Activated CD8-positive, alpha-beta memory T cell treated with anti-CD3 and anti-CD28 coated beads, Interleukin-2, amount 50 U/mL, for 1 hour (primary cell): ENCODE data around the gene HNF4A.

Source experiments
- DNase-seq: peaks from one replicate; pipeline ENCODE4 v3.0.0-alpha.2; 2020; ENCODE audit errors: extremely low read depth

HNF4A gene

DNA sequence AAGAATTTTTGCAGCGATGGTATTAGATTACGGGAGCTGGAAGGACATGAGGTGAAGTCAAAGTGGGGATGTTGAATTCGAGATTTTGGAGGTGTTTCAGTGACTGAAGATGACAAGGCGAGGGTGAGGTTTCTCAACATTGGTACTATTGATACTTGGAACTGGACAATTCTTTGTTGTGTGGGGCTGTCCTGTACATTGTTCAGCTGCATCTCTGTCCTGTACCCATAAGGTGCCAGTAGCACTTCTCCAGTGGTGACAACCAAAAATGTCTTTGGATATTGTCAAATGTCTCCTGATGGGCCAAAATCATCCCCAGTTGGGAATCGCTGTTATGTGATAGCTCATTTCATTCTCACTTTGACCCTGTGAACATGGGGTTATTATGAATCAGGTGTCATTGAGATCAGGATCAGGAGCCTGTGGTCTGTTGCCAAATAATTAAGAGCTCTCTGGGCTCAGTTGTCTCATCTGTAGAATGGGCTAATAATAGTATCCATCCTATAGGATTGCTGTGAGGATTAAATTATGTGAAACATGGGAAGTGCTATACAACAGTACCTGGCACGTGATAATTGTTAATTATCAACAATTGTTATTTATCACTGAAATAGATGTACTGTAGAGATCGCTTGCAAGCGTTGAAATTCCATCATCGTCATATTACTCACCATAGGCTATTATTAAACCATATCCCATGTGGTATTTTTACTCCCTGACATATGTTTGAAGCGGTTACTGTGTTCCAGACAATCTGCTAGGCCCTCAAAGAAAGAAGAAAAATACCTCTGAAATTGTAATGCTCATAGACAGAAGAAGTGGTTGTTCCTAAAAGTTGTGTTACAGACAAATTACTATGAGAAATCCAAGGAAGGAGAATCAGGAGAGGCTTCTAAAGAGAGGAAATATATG lies 71.6 kb downstream of the HNF4A start:
- DNase-seq = no peak

- DNase-seq = no peak
Observed at GRCh38 chr20:44427804-44428173, 72.3 kb downstream of the HNF4A start.

- DNase-seq = no peak
Observed at GRCh38 chr20:44428174-44429016, 72.9 kb downstream of the HNF4A start.

- DNase-seq = no peak
Observed at GRCh38 chr20:44429017-44429339, 73.5 kb downstream of the HNF4A start.

DNA sequence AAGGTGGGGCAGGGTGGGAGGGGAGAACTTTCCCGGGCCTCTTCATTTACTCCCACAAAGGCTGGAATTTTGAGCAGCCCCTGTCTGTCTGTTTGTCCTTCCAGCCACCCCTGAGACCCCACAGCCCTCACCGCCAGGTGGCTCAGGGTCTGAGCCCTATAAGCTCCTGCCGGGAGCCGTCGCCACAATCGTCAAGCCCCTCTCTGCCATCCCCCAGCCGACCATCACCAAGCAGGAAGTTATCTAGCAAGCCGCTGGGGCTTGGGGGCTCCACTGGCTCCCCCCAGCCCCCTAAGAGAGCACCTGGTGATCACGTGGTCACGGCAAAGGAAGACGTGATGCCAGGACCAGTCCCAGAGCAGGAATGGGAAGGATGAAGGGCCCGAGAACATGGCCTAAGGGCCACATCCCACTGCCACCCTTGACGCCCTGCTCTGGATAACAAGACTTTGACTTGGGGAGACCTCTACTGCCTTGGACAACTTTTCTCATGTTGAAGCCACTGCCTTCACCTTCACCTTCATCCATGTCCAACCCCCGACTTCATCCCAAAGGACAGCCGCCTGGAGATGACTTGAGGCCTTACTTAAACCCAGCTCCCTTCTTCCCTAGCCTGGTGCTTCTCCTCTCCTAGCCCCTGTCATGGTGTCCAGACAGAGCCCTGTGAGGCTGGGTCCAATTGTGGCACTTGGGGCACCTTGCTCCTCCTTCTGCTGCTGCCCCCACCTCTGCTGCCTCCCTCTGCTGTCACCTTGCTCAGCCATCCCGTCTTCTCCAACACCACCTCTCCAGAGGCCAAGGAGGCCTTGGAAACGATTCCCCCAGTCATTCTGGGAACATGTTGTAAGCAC lies 74.1 kb downstream of the HNF4A start:
- DNase-seq = no peak

DNA sequence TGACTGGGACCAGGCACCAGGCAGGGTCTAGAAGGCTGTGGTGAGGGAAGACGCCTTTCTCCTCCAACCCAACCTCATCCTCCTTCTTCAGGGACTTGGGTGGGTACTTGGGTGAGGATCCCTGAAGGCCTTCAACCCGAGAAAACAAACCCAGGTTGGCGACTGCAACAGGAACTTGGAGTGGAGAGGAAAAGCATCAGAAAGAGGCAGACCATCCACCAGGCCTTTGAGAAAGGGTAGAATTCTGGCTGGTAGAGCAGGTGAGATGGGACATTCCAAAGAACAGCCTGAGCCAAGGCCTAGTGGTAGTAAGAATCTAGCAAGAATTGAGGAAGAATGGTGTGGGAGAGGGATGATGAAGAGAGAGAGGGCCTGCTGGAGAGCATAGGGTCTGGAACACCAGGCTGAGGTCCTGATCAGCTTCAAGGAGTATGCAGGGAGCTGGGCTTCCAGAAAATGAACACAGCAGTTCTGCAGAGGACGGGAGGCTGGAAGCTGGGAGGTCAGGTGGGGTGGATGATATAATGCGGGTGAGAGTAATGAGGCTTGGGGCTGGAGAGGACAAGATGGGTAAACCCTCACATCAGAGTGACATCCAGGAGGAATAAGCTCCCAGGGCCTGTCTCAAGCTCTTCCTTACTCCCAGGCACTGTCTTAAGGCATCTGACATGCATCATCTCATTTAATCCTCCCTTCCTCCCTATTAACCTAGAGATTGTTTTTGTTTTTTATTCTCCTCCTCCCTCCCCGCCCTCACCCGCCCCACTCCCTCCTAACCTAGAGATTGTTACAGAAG lies 75.0 kb downstream of the HNF4A start:
- DNase-seq = no peak

- DNase-seq = no peak
Observed at GRCh38 chr20:44431118-44431501, 75.6 kb downstream of the HNF4A start.

- DNase-seq = no peak
Observed at GRCh38 chr20:44431502-44432234, 76.2 kb downstream of the HNF4A start.

GRCh38 chr20:44432618-44433577 lies 77.4 kb downstream of the HNF4A start:
- no peak for DNase-seq

GRCh38 chr20:44433751-44434538 lies 78.4 kb downstream of the HNF4A start:
- DNase-seq = no peak

GRCh38 chr20:44435630-44436335 lies 80.3 kb downstream of the HNF4A start:
- DNase-seq = no peak

- DNase-seq = no peak
Observed at GRCh38 chr20:44436393-44436792, 80.9 kb downstream of the HNF4A start.

DNA sequence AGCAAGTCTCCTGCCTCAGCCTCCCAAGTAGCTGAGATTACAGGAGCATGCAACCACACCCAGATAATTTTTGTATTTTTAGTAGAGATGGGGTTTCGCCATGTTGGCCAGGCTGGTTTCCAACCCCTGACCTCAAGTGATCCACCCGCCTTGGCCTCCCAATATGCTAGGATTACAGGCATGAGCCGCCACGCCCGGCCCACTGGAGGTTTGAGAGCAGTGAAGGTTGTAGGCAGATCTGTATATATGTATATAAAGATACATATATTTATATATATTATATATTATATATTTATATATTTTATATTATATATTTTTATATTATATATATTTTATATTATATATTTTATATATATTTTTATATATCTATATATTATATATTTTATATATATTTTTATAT lies 82.0 kb downstream of the HNF4A start:
- no peak for DNase-seq

- DNase-seq = no peak
Observed at GRCh38 chr20:44438782-44439181, 83.3 kb downstream of the HNF4A start.

DNA sequence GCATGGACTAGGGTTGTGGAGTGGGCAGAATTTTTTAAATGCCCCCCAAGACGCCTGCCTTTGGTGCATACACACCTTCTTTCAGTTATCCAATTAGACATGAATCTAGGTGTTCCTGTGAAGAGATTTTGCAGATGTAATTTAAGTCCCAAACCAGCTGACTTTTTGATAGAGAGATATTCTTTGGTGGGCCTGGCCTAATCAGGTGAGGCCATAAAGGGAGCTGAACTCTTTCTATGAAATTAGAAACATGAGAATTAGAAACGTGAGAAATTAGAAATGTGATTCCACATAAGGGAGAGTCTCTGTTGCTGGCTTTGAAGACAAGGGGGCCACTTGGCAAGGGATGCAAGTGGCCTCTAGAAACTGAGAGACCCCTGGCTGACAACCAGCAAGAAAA lies 83.8 kb downstream of the HNF4A start:
- DNase-seq = no peak

- DNase-seq = no peak
Observed at GRCh38 chr20:44442298-44443070, 87.0 kb downstream of the HNF4A start.
